ENCODE measurements around the gene CD300LG. TPM values are rescaled to one million over a fixed set of nuclear protein-coding genes. Genes with fewer than 3 reads are reported as not detected.
"Not testable (repeated sequence)": the region's sequence is repeated elsewhere in the genome, so short reads cannot be mapped to it uniquely, and the experiment has no call there.

The CD300LG gene
- total and polyA plus RNA-seq, 2 experiments from 2014 or later, result not detected

- H3K9me2 ChIP-seq (replicated peaks; ENCODE audit: insufficient read depth), result no peaks in the 10 kb centered on the region
- no peak overlapping the region for H3K27ac ChIP-seq
- no peak for TF ChIP-seq EZH2 (IDR thresholded peaks at IDR 0.05; ENCODE audit: borderline replicate concordance)
- TF ChIP-seq CTCF (IDR thresholded peaks at IDR 0.05; ENCODE audit: poor library complexity), result no peak
- TF ChIP-seq EZH2phosphoT487 (IDR thresholded peaks at IDR 0.05; ENCODE audit: low read depth, severe bottlenecking, unreplicated experiment), result no peak
- H3K4me2 ChIP-seq, result no peak overlapping the region
- H2AFZ ChIP-seq, result no peak overlapping the region
- H3K27me3 ChIP-seq, result no peaks in the 10 kb centered on the region
- no peaks in the 10 kb centered on the region for H4K20me1 ChIP-seq (ENCODE audit: insufficient read depth, poor library complexity, severe bottlenecking)
- no peaks in the 10 kb centered on the region for H3K79me2 ChIP-seq
- H3K4me3 ChIP-seq, result no peak overlapping the region
- no peak for DNase-seq (ENCODE audit: low spot score)
- H3K36me3 ChIP-seq (replicated peaks; ENCODE audit: insufficient read depth, low read depth), result no peaks in the 10 kb centered on the region
- H3K9me3 ChIP-seq (ENCODE audit: low read depth), result no peaks in the 10 kb centered on the region
- no peaks in the 10 kb centered on the region for H3K4me1 ChIP-seq (ENCODE audit: insufficient read depth)
- WGBS (ENCODE audit: low lambda C conversion rate, missing lambda C conversion rate), result 45% methylated on average over 4 of the region's 4 CpGs
Observed at GRCh38 chr17:43892647-43892952, 45.6 kb downstream of the CD300LG start.

GRCh38 chr17:43894494-43894893 lies 47.5 kb downstream of the CD300LG start:
- H3K36me3 ChIP-seq (replicated peaks; ENCODE audit: insufficient read depth, low read depth); H3K27me3 ChIP-seq; H3K4me2 ChIP-seq; DNase-seq (ENCODE audit: low spot score); H3K79me2 ChIP-seq; H2AFZ ChIP-seq; H3K4me1 ChIP-seq (ENCODE audit: insufficient read depth); H3K27ac ChIP-seq; H3K9me2 ChIP-seq (replicated peaks; ENCODE audit: insufficient read depth); H4K20me1 ChIP-seq (ENCODE audit: insufficient read depth, poor library complexity, severe bottlenecking); H3K9me3 ChIP-seq (ENCODE audit: low read depth); H3K4me3 ChIP-seq: not testable (repeated sequence)
- 92% methylated on average over 4 of the region's 4 CpGs for WGBS (ENCODE audit: low lambda C conversion rate, missing lambda C conversion rate)

DNA sequence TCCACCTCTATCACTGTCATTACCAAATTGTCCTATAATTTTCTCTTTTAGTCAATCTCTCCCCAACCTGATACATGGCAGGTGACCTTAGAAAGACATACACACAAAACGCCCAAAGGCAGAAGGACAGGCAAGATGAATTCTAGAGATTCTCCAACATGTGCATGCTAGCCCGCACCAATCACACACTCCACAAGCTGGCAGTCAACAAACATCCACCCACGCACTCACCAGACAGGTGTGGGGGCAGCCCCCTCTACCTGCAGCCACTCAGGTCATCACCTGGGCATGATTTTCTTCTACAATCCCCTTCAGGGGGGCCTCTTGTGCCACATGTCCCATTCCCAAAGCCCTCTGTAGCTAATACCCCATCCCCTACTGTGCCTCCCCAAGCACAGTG lies 50.9 kb downstream of the CD300LG start:
- no peak overlapping the region for H3K27ac ChIP-seq
- no peak overlapping the region for H2AFZ ChIP-seq
- H3K27me3 ChIP-seq, result no peaks in the 10 kb centered on the region
- WGBS (ENCODE audit: low lambda C conversion rate, missing lambda C conversion rate), result 85% methylated on average over 3 of the region's 3 CpGs
- H3K79me2 ChIP-seq, result no peaks in the 10 kb centered on the region
- no peaks in the 10 kb centered on the region for H3K9me2 ChIP-seq (replicated peaks; ENCODE audit: insufficient read depth)
- no peak for TF ChIP-seq CTCF (IDR thresholded peaks at IDR 0.05; ENCODE audit: poor library complexity)
- no peak for TF ChIP-seq EZH2phosphoT487 (IDR thresholded peaks at IDR 0.05; ENCODE audit: low read depth, severe bottlenecking, unreplicated experiment)
- no peak for TF ChIP-seq EZH2 (IDR thresholded peaks at IDR 0.05; ENCODE audit: borderline replicate concordance)
- no peaks in the 10 kb centered on the region for H4K20me1 ChIP-seq (ENCODE audit: insufficient read depth, poor library complexity, severe bottlenecking)
- H3K4me1 ChIP-seq (ENCODE audit: insufficient read depth), result peaks cover 6% of the 10 kb centered on the region
- H3K4me2 ChIP-seq, result no peak overlapping the region
- H3K36me3 ChIP-seq (replicated peaks; ENCODE audit: insufficient read depth, low read depth), result no peaks in the 10 kb centered on the region
- DNase-seq (ENCODE audit: low spot score), result no peak
- H3K9me3 ChIP-seq (ENCODE audit: low read depth), result no peaks in the 10 kb centered on the region
- H3K4me3 ChIP-seq, result no peak overlapping the region

DNA sequence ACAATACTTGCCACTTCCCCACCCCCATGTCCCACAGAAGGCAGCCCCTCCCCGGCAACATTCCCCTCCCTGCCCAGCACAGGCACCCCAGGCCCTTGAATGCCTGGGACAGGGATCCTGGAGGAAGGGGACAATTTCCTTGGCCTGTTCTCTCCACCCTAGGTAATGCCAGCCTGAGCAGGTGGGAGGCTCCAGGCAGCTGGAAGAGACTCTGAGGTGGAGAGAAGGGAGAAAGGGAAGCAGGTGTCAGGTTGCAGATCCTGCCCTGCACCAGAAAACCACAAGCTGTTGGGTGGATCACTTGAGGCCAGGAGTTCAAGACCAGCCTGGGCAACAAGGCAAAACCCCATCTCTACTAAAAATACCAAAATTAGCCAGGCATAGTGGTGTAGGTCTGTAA lies 51.5 kb downstream of the CD300LG start:
- DNase-seq (ENCODE audit: low spot score), result no peak
- no peaks in the 10 kb centered on the region for H4K20me1 ChIP-seq (ENCODE audit: insufficient read depth, poor library complexity, severe bottlenecking)
- no CpG with 5 or more reads among the region's 1 CpG for WGBS (ENCODE audit: low lambda C conversion rate, missing lambda C conversion rate)
- no peaks in the 10 kb centered on the region for H3K9me3 ChIP-seq (ENCODE audit: low read depth)
- no peaks in the 10 kb centered on the region for H3K27me3 ChIP-seq
- no peak overlapping the region for H3K4me2 ChIP-seq
- H3K4me3 ChIP-seq, result no peak overlapping the region
- TF ChIP-seq EZH2phosphoT487 (IDR thresholded peaks at IDR 0.05; ENCODE audit: low read depth, severe bottlenecking, unreplicated experiment) (no peak), CTCF (IDR thresholded peaks at IDR 0.05; ENCODE audit: poor library complexity) (no peak), EZH2 (IDR thresholded peaks at IDR 0.05; ENCODE audit: borderline replicate concordance) (no peak)
- H3K79me2 ChIP-seq, result no peaks in the 10 kb centered on the region
- H3K36me3 ChIP-seq (replicated peaks; ENCODE audit: insufficient read depth, low read depth), result no peaks in the 10 kb centered on the region
- no peak overlapping the region for H2AFZ ChIP-seq
- no peak overlapping the region for H3K27ac ChIP-seq
- peaks cover 6% of the 10 kb centered on the region for H3K4me1 ChIP-seq (ENCODE audit: insufficient read depth)
- no peaks in the 10 kb centered on the region for H3K9me2 ChIP-seq (replicated peaks; ENCODE audit: insufficient read depth)
